Subcutaneous adipose tissue (tissue), 4 donors: ENCODE data around the gene EIPR1. TPM values are rescaled to one million over a fixed set of nuclear protein-coding genes. Genes with fewer than 3 reads are reported as not detected.

Experiments used
- total RNA-seq, 4 donors: library from RNA; depleted of rRNA; stranded (reverse); fragments of >200 nt; gene quantifications; one replicate each; pipeline ENCODE4 v1.1.0, GENCODE V29; 2016
- TF ChIP-seq, protein P1 (sequence below): fragments of 450-650 bp; IDR thresholded peaks from one replicate; pipeline ENCODE4 v1.5.1; 2016; ENCODE audit warnings: low read depth, mild to moderate bottlenecking, control low read depth, antibody characterized with exemption, moderate library complexity

EIPR1 gene
- total RNA-seq, 4 donors from 2014 or later, result 13.9 to 27.6 (median 16.1) TPM

DNA sequence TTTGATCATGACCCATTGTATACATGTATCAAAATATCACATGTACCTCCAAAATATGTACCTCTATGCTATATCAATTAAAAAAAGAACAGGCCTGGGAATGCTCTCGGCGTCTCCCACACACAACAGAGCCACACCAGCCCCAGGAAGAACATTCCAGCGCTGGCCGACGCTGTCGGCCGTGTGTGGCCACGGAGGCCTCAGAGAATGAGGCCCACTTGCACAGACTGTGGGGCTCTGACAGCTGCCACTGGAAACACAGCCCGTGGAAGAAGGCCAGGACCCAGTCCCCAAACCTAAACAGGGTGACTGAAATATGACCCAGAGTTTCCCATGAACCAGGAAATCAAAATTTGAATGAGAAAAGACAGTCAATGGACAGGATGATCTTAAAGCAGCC, 69.7 kb downstream of the EIPR1 start:
- TF ChIP-seq, protein P1, sequence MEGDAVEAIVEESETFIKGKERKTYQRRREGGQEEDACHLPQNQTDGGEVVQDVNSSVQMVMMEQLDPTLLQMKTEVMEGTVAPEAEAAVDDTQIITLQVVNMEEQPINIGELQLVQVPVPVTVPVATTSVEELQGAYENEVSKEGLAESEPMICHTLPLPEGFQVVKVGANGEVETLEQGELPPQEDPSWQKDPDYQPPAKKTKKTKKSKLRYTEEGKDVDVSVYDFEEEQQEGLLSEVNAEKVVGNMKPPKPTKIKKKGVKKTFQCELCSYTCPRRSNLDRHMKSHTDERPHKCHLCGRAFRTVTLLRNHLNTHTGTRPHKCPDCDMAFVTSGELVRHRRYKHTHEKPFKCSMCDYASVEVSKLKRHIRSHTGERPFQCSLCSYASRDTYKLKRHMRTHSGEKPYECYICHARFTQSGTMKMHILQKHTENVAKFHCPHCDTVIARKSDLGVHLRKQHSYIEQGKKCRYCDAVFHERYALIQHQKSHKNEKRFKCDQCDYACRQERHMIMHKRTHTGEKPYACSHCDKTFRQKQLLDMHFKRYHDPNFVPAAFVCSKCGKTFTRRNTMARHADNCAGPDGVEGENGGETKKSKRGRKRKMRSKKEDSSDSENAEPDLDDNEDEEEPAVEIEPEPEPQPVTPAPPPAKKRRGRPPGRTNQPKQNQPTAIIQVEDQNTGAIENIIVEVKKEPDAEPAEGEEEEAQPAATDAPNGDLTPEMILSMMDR, result no peak

DNA sequence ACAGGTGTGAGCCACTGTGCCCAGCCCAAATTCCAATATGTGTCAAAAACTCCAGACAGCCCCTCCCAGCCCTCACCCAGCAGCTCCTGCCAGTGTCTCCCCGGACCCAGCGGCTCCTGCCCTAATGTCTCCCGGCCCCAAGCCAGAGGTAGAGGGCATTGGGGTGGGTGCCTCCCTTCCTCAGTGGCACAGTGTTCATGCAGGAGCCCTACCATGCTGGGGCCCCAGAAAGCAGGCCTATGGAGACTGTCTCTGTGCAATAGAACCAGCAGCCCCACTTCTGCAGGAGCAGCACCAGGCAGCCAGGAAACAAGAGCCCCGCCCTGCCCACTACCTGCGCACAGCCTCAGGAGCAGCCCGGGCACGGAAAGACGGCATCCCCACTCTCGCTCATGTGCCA, 70.4 kb downstream of the EIPR1 start:
- TF ChIP-seq, protein P1, result no peak

DNA sequence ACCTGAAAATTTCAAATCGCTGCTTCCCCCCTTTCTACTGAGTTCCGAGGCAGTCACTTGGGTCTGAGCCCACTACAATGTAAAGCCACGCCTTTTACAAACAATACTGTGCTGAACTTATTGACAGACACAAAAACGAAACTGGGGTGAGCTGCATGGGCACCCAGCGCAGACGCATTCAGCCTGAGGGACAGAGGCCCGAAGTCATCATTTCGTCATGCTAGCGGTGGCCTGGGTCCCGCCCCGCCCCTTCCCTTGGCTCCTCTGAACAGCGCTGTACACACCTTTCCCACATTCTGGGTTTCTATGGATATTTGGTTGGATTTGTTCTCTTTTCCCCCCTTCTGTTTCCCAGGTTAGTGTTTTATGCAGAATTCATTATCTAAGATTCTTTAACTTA, 71.7 kb downstream of the EIPR1 start:
- TF ChIP-seq, protein P1, result no peak

DNA sequence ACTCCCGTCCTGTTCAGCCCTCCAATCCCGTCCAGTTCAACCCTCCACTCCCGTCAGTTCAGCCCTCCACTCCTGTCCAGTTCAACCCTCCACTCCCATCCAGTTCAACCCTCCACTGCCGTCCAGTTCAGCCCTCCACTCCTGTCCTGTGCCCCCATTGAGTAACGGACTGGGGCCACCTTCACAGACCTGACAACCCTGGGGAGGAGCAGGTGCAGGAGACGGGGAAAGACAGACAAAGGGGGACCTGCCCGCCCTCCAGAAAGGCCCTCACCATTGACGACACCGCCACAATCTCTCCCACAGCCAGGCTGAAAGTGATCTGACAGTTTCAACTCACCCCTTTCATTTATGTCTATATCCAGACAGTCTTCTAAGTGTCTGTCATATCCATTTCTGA, 72.2 kb downstream of the EIPR1 start:
- TF ChIP-seq, protein P1, result no peak

DNA sequence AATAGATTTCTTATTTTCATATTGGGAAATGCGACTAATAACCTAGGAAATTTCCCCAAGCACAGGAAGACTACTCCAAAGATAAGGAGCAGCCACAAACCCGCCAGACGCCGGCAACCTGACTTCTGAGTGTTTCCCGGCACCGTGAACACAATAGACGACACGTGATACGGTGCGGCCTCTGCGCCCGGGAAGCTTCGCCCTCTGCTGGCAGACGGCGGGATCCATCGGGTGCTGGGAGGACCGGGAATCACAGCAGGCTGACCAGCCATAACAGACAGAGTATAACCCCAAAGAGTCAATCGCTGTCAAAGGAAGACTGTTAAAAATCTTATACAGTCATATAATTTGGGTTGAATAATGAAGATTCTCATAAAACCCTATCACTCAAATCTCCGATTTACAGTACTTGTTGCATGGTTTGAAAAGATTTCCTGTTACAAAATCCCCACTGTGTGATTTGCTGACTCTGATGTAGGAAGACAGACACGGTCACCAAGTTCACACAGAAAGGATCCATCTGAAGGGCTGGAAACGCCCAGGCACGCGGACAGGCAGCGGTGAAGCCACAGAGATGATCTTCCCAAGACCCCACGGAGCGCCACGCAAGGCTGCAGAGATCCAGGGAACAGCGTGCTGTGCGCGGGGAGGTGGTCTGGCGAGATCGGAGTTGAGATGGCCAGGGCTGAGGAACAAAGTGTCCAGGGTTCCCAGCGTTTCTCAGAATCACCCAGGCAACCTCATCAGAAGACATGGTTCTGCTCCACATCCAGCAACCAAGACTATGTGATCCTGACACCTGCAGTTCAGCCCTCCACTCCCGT, 73.8 kb downstream of the EIPR1 start:
- TF ChIP-seq, protein P1, result no peak

DNA sequence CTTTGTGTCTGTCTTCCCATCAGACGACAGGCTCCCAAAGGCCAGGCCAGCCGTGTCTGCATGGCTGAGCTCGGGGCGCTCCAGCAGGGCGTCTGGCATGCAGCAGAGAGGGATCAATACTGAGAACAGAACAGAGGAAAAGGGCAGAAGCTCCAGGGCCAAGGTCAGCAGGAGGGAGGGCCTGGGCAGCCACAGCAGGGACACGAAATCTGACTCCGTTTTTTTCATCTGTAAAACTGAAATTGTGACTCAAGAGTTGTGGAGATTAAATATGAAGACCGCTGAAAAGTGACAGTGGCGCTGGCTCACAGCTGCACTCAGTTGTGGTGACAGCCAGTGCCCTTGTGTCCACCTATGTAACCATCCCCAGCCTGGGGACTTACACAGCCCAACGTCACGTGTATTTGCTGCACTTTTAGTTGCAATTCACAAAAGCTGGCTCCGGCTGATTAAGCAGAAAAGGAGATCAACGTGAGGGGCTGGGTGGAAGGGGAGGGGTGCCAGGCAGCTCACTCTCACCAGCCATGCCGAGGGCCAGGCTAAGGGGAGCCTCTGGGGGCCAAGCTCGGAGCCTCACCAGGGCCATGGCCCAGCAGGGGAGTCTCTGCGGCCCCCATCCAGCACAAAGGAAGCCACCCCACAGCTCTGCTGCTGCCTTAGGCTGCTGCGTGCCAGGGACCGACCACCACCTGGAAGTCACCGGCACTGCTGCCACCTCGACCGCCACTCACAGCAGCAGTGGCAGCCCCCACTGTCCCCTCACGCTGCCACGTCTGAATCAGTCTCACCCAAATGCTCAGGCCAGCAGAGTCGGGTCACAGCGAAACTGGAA, 74.7 kb downstream of the EIPR1 start:
- TF ChIP-seq, protein P1, result no peak

DNA sequence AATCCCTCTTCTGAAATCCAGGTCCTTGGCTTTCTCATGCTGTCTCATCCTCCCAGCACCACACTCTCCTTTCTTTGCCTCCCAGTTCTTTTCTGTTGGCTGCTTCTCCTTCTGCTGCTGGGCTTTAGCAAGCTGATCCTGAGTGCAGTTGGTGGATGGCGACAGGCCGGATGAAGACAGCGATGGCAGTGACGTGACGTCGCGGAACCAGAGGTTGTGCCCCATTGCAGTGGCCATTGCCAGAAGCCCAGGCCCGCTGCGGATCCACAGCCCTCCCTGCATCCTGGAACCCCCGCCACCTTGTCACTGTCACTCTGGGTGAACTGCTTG, 75.2 kb downstream of the EIPR1 start:
- TF ChIP-seq, protein P1, result no peak
